HCT116 (cell line): Measurements from ENCODE around the gene EMX1. TPM values are rescaled to one million over a fixed set of nuclear protein-coding genes. Genes with fewer than 3 reads are reported as not detected.

Source experiments
- ATAC-seq: fragments of 200-7000 bp; cut with Tn5 transposase; 2 replicates; pipeline ENCODE4 v1.9.1; 2020; ENCODE audit warnings: mild to moderate bottlenecking, moderate library complexity
- BruUV-seq: library from RNA; stranded (reverse); fragments of 400-500 nt; replicated peaks from 2 replicates; lab custom pipeline; 2021; lab: Mats Ljungman, UMichigan
- CTCF ChIA-PET: fragments of 300-600 bp; sonication (Branson Sonifier 250); formaldehyde crosslinking; loops from one replicate; lab custom pipeline; 2021; ENCODE audit warnings: antibody characterized with exemption; lab: Charles Lee
- POLR2A ChIA-PET: fragments of 300-600, 350-600 bp; sonication (Branson Sonifier 250); formaldehyde crosslinking; loops from one replicate; lab custom pipeline; 2021; ENCODE audit warnings: antibody characterized with exemption; lab: Charles Lee
- RAD21 ChIA-PET, 2 experiments: fragments of 300-600 bp; sonication (Branson Sonifier 250); formaldehyde crosslinking; loops; one replicate each; lab custom pipeline; 2023; ENCODE audit warnings: low total read pairs in 2 of 2; ENCODE audit not compliant: uncharacterized antibody in 2 of 2, unreplicated experiment in 2 of 2, low non-redundant PET in 1 of 2; lab: Charles Lee
- DNase-seq: peaks from one replicate; pipeline ENCODE4 v3.0.0-alpha.2; 2010; ENCODE audit warnings: low read depth, low spot score
- H2AFZ ChIP-seq: fragments of 200-600 bp; shearing (Covaris generic), sonication (generic); 2 replicates; pipeline ENCODE4 v1.6.1; 2017; ENCODE audit warnings: low read depth, mixed run types, mixed read lengths, antibody characterized with exemption, low read length; ENCODE audit not compliant: poor library complexity, severe bottlenecking
- H3K27ac ChIP-seq: 2 replicates; pipeline ENCODE4 v1.5.1; 2012; ENCODE audit warnings: low read depth, low read length
- H3K27me3 ChIP-seq: fragments of 200-600 bp; sonication (generic); 2 replicates; pipeline ENCODE4 v1.6.1; 2016; ENCODE audit warnings: mixed run types, low read length, mixed read lengths; ENCODE audit not compliant: insufficient read depth
- H3K36me3 ChIP-seq, 2 experiments: fragments of 200-500 bp in 1 of 2; fragments of 200-600 bp in 1 of 2; sonication (Bioruptor generic) in 1 of 2; sonication (generic) in 1 of 2; 2 replicates each; pipeline versions ENCODE4 v1.5.1 to v1.6.1; 2014 to 2016; ENCODE audit warnings: low read length in 2 of 2, inconsistent platforms in 1 of 2, mixed read lengths in 1 of 2, mixed run types in 1 of 2; ENCODE audit not compliant: insufficient read depth in 2 of 2, control insufficient read depth in 1 of 2
- H3K4me1 ChIP-seq, 2 experiments: fragments of 200-600 bp in 1 of 2; sonication (generic) in 1 of 2; 2 replicates each; pipeline versions ENCODE4 v1.5.1 to v1.6.1; 2012 to 2017; ENCODE audit warnings: low read length in 2 of 2, inconsistent platforms in 1 of 2, mild to moderate bottlenecking in 1 of 2, mixed read lengths in 1 of 2, mixed run types in 1 of 2, moderate library complexity in 1 of 2; ENCODE audit not compliant: insufficient read depth in 2 of 2, control insufficient read depth in 1 of 2
- H3K4me2 ChIP-seq: fragments of 200-600 bp; sonication (generic); 2 replicates; pipeline ENCODE4 v1.6.1; 2017; ENCODE audit warnings: mixed run types, low read length, mixed read lengths
- H3K4me3 ChIP-seq, 2 experiments: fragments of 200-600 bp in 1 of 2; sonication (generic) in 1 of 2; replicated peaks in 1 of 2; 2 replicates each; pipeline ENCODE4 v1.5.1; 2011 to 2016; ENCODE audit warnings: low read length in 2 of 2, control low read depth in 1 of 2, low read depth in 1 of 2, mild to moderate bottlenecking in 1 of 2, mixed read lengths in 1 of 2, mixed run types in 1 of 2
- H3K79me2 ChIP-seq: fragments of 200-600 bp; sonication (generic); 2 replicates; pipeline ENCODE4 v1.6.1; 2017; ENCODE audit warnings: mild to moderate bottlenecking, mixed run types, low read length, moderate library complexity, mixed read lengths; ENCODE audit not compliant: insufficient read depth
- H3K9ac ChIP-seq: fragments of 200-600 bp; sonication (generic); 2 replicates; pipeline ENCODE4 v1.6.1; 2016; ENCODE audit warnings: low read length, mixed read lengths
- H3K9me2 ChIP-seq: fragments of 200-600 bp; sonication (generic), shearing (Covaris generic); 2 replicates; pipeline ENCODE4 v1.6.1; 2017; ENCODE audit warnings: mixed run types, mild to moderate bottlenecking, moderate library complexity; ENCODE audit not compliant: insufficient read depth
- H3K9me3 ChIP-seq, 2 experiments: fragments of 200-500 bp in 1 of 2; fragments of 200-600 bp in 1 of 2; sonication (Bioruptor generic) in 1 of 2; sonication (generic) in 1 of 2; 2 replicates each; pipeline ENCODE4 v1.6.1; 2014 to 2017; ENCODE audit warnings: low read length in 2 of 2, mixed read lengths in 2 of 2, inconsistent platforms in 1 of 2, low read depth in 1 of 2, mild to moderate bottlenecking in 1 of 2, mixed run types in 1 of 2, moderate library complexity in 1 of 2; ENCODE audit not compliant: control insufficient read depth in 1 of 2, insufficient read depth in 1 of 2
- H4K20me1 ChIP-seq: fragments of 200-600 bp; sonication (generic), shearing (Covaris generic); 2 replicates; pipeline ENCODE4 v1.6.1; 2017; ENCODE audit warnings: mixed run types, mild to moderate bottlenecking, moderate library complexity; ENCODE audit not compliant: insufficient read depth
- ATF3 ChIP-seq: IDR thresholded peaks from 2 replicates; pipeline ENCODE4 v1.6.1; 2012
- CEBPB ChIP-seq: IDR thresholded peaks from 2 replicates; pipeline ENCODE4 v1.6.1; 2012; ENCODE audit warnings: low read depth
- CTCF ChIP-seq, 3 experiments: fragments of 200-600 bp in 1 of 3; sonication (generic) in 1 of 3; IDR thresholded peaks in 2 of 3; conservative IDR thresholded peaks in 1 of 3; 2 replicates each; pipeline ENCODE4 v1.5.1; 2012 to 2017; ENCODE audit warnings: low read depth in 2 of 3, low read length in 2 of 3, antibody characterized with exemption in 1 of 3, borderline replicate concordance in 1 of 3, control low read depth in 1 of 3, mild to moderate bottlenecking in 1 of 3, mixed read lengths in 1 of 3, mixed run types in 1 of 3, moderate library complexity in 1 of 3; ENCODE audit not compliant: insufficient read depth in 1 of 3
- EGR1 ChIP-seq: IDR thresholded peaks from 2 replicates; pipeline ENCODE4 v1.6.1; 2012; ENCODE audit warnings: low read depth
- ELF1 ChIP-seq: IDR thresholded peaks from 2 replicates; pipeline ENCODE4 v1.6.1; 2012; ENCODE audit warnings: low read depth, borderline replicate concordance
- EZH2 ChIP-seq: fragments of 200-600 bp; sonication (generic); IDR thresholded peaks from 2 replicates; pipeline ENCODE4 v1.6.1; 2017; ENCODE audit warnings: antibody characterized with exemption, mixed run types
- EZH2phosphoT487 ChIP-seq: fragments of 200-600 bp; IDR thresholded peaks from 2 replicates; pipeline ENCODE4 v1.6.1; 2018; ENCODE audit warnings: antibody characterized with exemption, borderline replicate concordance
- FOSL1 ChIP-seq: IDR thresholded peaks from 2 replicates; pipeline ENCODE4 v1.6.1; 2012; ENCODE audit warnings: low read depth
- RAD21 ChIP-seq: IDR thresholded peaks from 2 replicates; pipeline ENCODE4 v1.6.1; 2012; ENCODE audit warnings: low read depth, mild to moderate bottlenecking
- REST ChIP-seq: IDR thresholded peaks from 2 replicates; pipeline ENCODE4 v1.6.1; 2012; ENCODE audit warnings: low read depth
- SP1 ChIP-seq: IDR thresholded peaks from 2 replicates; pipeline ENCODE4 v1.6.1; 2012; ENCODE audit warnings: low read depth
- SRF ChIP-seq: IDR thresholded peaks from 2 replicates; pipeline ENCODE4 v1.6.1; 2012; ENCODE audit warnings: low read depth
- TCF7L2 ChIP-seq: IDR thresholded peaks from 2 replicates; pipeline ENCODE4 v1.7.0; 2011; ENCODE audit warnings: borderline replicate concordance, inconsistent platforms; ENCODE audit not compliant: insufficient read depth, insufficient read length; ENCODE audit errors: extremely low read depth
- YY1 ChIP-seq: IDR thresholded peaks from 2 replicates; pipeline ENCODE4 v1.6.1; 2011; ENCODE audit warnings: low read length, low read depth, moderate library complexity, mild to moderate bottlenecking; ENCODE audit not compliant: insufficient replicate concordance; ENCODE audit errors: extremely low read depth
- ZNF274 ChIP-seq: fragments of 200-500 bp; sonication (Bioruptor generic); IDR thresholded peaks from 2 replicates; pipeline ENCODE4 v1.6.1; 2014; ENCODE audit warnings: mild to moderate bottlenecking, low read depth, low read length, inconsistent platforms
- intact Hi-C: fragments of 100-400 bp; cut with micrococcal nuclease; formaldehyde crosslinking; loops from 2 replicates; pipeline ENCODE4 v1.10.0; 2022
- total RNA-seq: library from RNA; stranded (reverse); gene quantifications from one replicate; pipeline ENCODE4 v1.2.1, GENCODE V29; 2021; ENCODE audit not compliant: unreplicated experiment

EMX1 gene
- total RNA-seq, 1 experiment from 2014 or later = 3.1 TPM

- CTCF ChIA-PET = no interaction called here
- POLR2A ChIA-PET = no interaction called here
- H3K27me3 ChIP-seq = no peaks in the 10 kb centered on the region; the same call in 1 of the 2 replicates
- intact Hi-C loops = no loop called here
- H3K9me2 ChIP-seq = no peaks in the 10 kb centered on the region
- no peak overlapping the region for H3K27ac ChIP-seq
- H3K9ac ChIP-seq = no peak overlapping the region
- TF ChIP-seq SP1 (no peak), CEBPB (no peak), REST (no peak), FOSL1 (no peak), SRF (no peak), EZH2phosphoT487 (no peak), CTCF (IDR thresholded peaks at IDR 0.05 in 2 of 3, conservative IDR thresholded peaks at IDR 0.05 in 1 of 3; ENCODE audit: borderline replicate concordance in 1 of 3, insufficient read depth in 1 of 3, low read depth in 2 of 3, low read length in 2 of 3) (no peak), ELF1 (no peak), EGR1 (no peak), ATF3 (no peak), TCF7L2 (no peak), YY1 (no peak), EZH2 (no peak), RAD21 (no peak), ZNF274 (no peak)
- no peaks in the 10 kb centered on the region for H3K9me3 ChIP-seq
- H3K4me1 ChIP-seq = peaks cover 0 to 2% of the 10 kb centered on the region in 2 experiments; a peak in 1 of 4 replicates
- no peaks in the 10 kb centered on the region for H3K36me3 ChIP-seq
- DNase-seq = no peak
- peaks cover 2% of the 10 kb centered on the region; the same call in 1 of the 2 replicates for H4K20me1 ChIP-seq
- H3K79me2 ChIP-seq = no peaks in the 10 kb centered on the region
- H3K4me2 ChIP-seq = no peak overlapping the region
- H3K4me3 ChIP-seq = no peak overlapping the region
- no TSS peak for BruUV-seq
- H2AFZ ChIP-seq = no peak overlapping the region
- ATAC-seq = no peak
- RAD21 ChIA-PET = no interaction called here
Measured at GRCh38 chr2:72897785-72898584, 19.3 kb upstream of the EMX1 start.
